22Rv1 (cell line): ENCODE data around the gene RELB.
"Not testable (repeated sequence)": the region's sequence is repeated elsewhere in the genome, so short reads cannot be mapped to it uniquely, and the experiment has no call there.

Experiments
- H3K27ac ChIP-seq: fragments of 450-650 bp; 2 replicates; pipeline ENCODE4 v1.5.1; 2017
- CTCF ChIP-seq: fragments of 450-650 bp; IDR thresholded peaks from 2 replicates; pipeline ENCODE4 v1.5.1; 2017; ENCODE audit warnings: mild to moderate bottlenecking
- ZFX ChIP-seq: fragments of 450-650 bp; IDR thresholded peaks from 2 replicates; pipeline ENCODE4 v1.6.1; 2017; ENCODE audit warnings: antibody characterized with exemption, borderline replicate concordance

RELB gene

GRCh38 chr19:44959691-44960090 lies 41.6 kb upstream of the RELB start:
- TF ChIP-seq ZFX = no peak
- no peak for TF ChIP-seq CTCF
- no peak overlapping the region for H3K27ac ChIP-seq

GRCh38 chr19:44960906-44961728 lies 40.1 kb upstream of the RELB start:
- TF ChIP-seq CTCF (no peak), ZFX (no peak)
- no peak overlapping the region for H3K27ac ChIP-seq

- TF ChIP-seq CTCF = no peak
- no peak for TF ChIP-seq ZFX
- no peak overlapping the region for H3K27ac ChIP-seq
Observed at GRCh38 chr19:44961821-44962220, 39.4 kb upstream of the RELB start.

- no peak for TF ChIP-seq ZFX
- no peak for TF ChIP-seq CTCF
- no peak overlapping the region for H3K27ac ChIP-seq
Observed at GRCh38 chr19:44968118-44968517, 33.1 kb upstream of the RELB start.

GRCh38 chr19:44968670-44969069 lies 32.6 kb upstream of the RELB start:
- TF ChIP-seq CTCF = no peak
- H3K27ac ChIP-seq = no peak overlapping the region

- no peak overlapping the region for H3K27ac ChIP-seq
- TF ChIP-seq CTCF (no peak), ZFX (no peak)
Observed at GRCh38 chr19:44969437-44969836, 31.8 kb upstream of the RELB start.

GRCh38 chr19:44971451-44971850 lies 29.8 kb upstream of the RELB start:
- not testable (repeated sequence) for H3K27ac ChIP-seq

- no peak for TF ChIP-seq ZFX
- no peak for TF ChIP-seq CTCF
Observed at GRCh38 chr19:44972802-44973201, 28.5 kb upstream of the RELB start.

More at GRCh38 chr19:44972802-44973201, 28.5 kb upstream of the RELB start:
- no peak overlapping the region for H3K27ac ChIP-seq
